RKO (cell line): ENCODE results near the gene PDZD11.
A peak's percentile ranks its signal among the peaks of the same experiment; 100 is the strongest.

Source experiments
- DNase-seq: peaks from one replicate; pipeline ENCODE4 v3.0.0-alpha.2; 2016; ENCODE audit warnings: low spot score

The PDZD11 gene

GRCh38 chrX:70257423-70258288 lies 32.1 kb downstream of the PDZD11 start:
- no peak for DNase-seq

GRCh38 chrX:70255452-70255851 lies 34.3 kb downstream of the PDZD11 start:
- no peak for DNase-seq

- no peak for DNase-seq
Measured at GRCh38 chrX:70254909-70255308, 34.8 kb downstream of the PDZD11 start.

- DNase-seq = peak; percentile 8
Measured at GRCh38 chrX:70254063-70254400, 35.7 kb downstream of the PDZD11 start.

GRCh38 chrX:70253377-70254062 lies 36.2 kb downstream of the PDZD11 start:
- peak; percentile 55 for DNase-seq

- DNase-seq = no peak
Measured at GRCh38 chrX:70252491-70252890, 37.2 kb downstream of the PDZD11 start.

GRCh38 chrX:70247252-70247651 lies 42.5 kb downstream of the PDZD11 start:
- no peak for DNase-seq

GRCh38 chrX:70244881-70245280 lies 44.8 kb downstream of the PDZD11 start:
- DNase-seq = no peak

GRCh38 chrX:70243601-70244000 lies 46.1 kb downstream of the PDZD11 start:
- peak; percentile 40 for DNase-seq

GRCh38 chrX:70241501-70241900 lies 48.2 kb downstream of the PDZD11 start:
- no peak for DNase-seq

GRCh38 chrX:70240751-70241150 lies 49.0 kb downstream of the PDZD11 start:
- no peak for DNase-seq
